Measurements from ENCODE around the gene GLIS1. TPM values are rescaled to one million over a fixed set of nuclear protein-coding genes. Genes with fewer than 3 reads are reported as not detected.
"Not testable (repeated sequence)": the region's sequence is repeated elsewhere in the genome, so short reads cannot be mapped to it uniquely, and the experiment has no call there.

The GLIS1 gene
- total RNA-seq, 1 experiment from 2014 or later = 1.2 TPM

GRCh38 chr1:53652441-53653199, 86.3 kb downstream of the GLIS1 start:
- Histone ChIP-seq H3K36me3 (no peaks in the 10 kb centered on the region), H3K27me3 (replicated peaks) (no peaks in the 10 kb centered on the region), H3K4me1 (replicated peaks) (peaks cover 31% of the 10 kb centered on the region), H3K9me3 (replicated peaks) (no peaks in the 10 kb centered on the region), H3K4me3 (no peak overlapping the region), H3K27ac (no peak overlapping the region)
- DNase-seq (ENCODE audit: low read depth in 1 of 2, low spot score in 2 of 2) = no peak

- no peaks in the 10 kb centered on the region for H3K36me3 ChIP-seq
- no peak for DNase-seq (ENCODE audit: low read depth in 1 of 2, low spot score in 2 of 2)
- no peaks in the 10 kb centered on the region for H3K27me3 ChIP-seq (replicated peaks)
- no peaks in the 10 kb centered on the region for H3K9me3 ChIP-seq (replicated peaks)
- H3K4me3 ChIP-seq = no peak overlapping the region
- H3K4me1 ChIP-seq (replicated peaks) = peaks cover 22% of the 10 kb centered on the region
- no peak overlapping the region for H3K27ac ChIP-seq
Observed at GRCh38 chr1:53651356-53651755, 87.6 kb downstream of the GLIS1 start.

- Histone ChIP-seq H3K27ac (no peak overlapping the region), H3K36me3 (no peaks in the 10 kb centered on the region), H3K4me3 (no peak overlapping the region), H3K27me3 (replicated peaks) (no peaks in the 10 kb centered on the region), H3K9me3 (replicated peaks) (no peaks in the 10 kb centered on the region), H3K4me1 (replicated peaks) (no peaks in the 10 kb centered on the region)
- no peak for DNase-seq (ENCODE audit: low read depth in 1 of 2, low spot score in 2 of 2)
Observed at GRCh38 chr1:53648516-53648915, 90.4 kb downstream of the GLIS1 start.

GRCh38 chr1:53647915-53648314, 91.0 kb downstream of the GLIS1 start:
- not testable (repeated sequence) for H3K27me3 ChIP-seq (replicated peaks); H3K4me3 ChIP-seq; H3K9me3 ChIP-seq (replicated peaks); DNase-seq (ENCODE audit: low read depth in 1 of 2, low spot score in 2 of 2); H3K36me3 ChIP-seq; H3K27ac ChIP-seq; H3K4me1 ChIP-seq (replicated peaks)

- no peaks in the 10 kb centered on the region for H3K36me3 ChIP-seq
- H3K9me3 ChIP-seq (replicated peaks) = no peaks in the 10 kb centered on the region
- H3K4me3 ChIP-seq = no peak overlapping the region
- H3K27me3 ChIP-seq (replicated peaks) = no peaks in the 10 kb centered on the region
- no peak for DNase-seq (ENCODE audit: low read depth in 1 of 2, low spot score in 2 of 2)
- H3K4me1 ChIP-seq (replicated peaks) = no peaks in the 10 kb centered on the region
- no peak overlapping the region for H3K27ac ChIP-seq
Observed at GRCh38 chr1:53646732-53647131, 92.2 kb downstream of the GLIS1 start.

GRCh38 chr1:53645690-53646078, 93.3 kb downstream of the GLIS1 start:
- no peaks in the 10 kb centered on the region for H3K4me1 ChIP-seq (replicated peaks)
- DNase-seq (ENCODE audit: low read depth in 1 of 2, low spot score in 2 of 2) = no peak
- no peaks in the 10 kb centered on the region for H3K27me3 ChIP-seq (replicated peaks)
- H3K27ac ChIP-seq = no peak overlapping the region
- no peak overlapping the region for H3K4me3 ChIP-seq
- no peaks in the 10 kb centered on the region for H3K36me3 ChIP-seq
- H3K9me3 ChIP-seq (replicated peaks) = no peaks in the 10 kb centered on the region

GRCh38 chr1:53644909-53645689, 93.9 kb downstream of the GLIS1 start:
- Histone ChIP-seq H3K4me3 (no peak overlapping the region), H3K36me3 (no peaks in the 10 kb centered on the region), H3K9me3 (replicated peaks) (no peaks in the 10 kb centered on the region), H3K27ac (no peak overlapping the region), H3K4me1 (replicated peaks) (no peaks in the 10 kb centered on the region), H3K27me3 (replicated peaks) (no peaks in the 10 kb centered on the region)
- DNase-seq (ENCODE audit: low read depth in 1 of 2, low spot score in 2 of 2) = no peak

GRCh38 chr1:53644496-53644895, 94.5 kb downstream of the GLIS1 start:
- H3K36me3 ChIP-seq = no peaks in the 10 kb centered on the region
- no peaks in the 10 kb centered on the region for H3K27me3 ChIP-seq (replicated peaks)
- H3K4me1 ChIP-seq (replicated peaks) = no peaks in the 10 kb centered on the region
- H3K9me3 ChIP-seq (replicated peaks) = no peaks in the 10 kb centered on the region
- no peak overlapping the region for H3K27ac ChIP-seq
- no peak for DNase-seq (ENCODE audit: low read depth in 1 of 2, low spot score in 2 of 2)
- H3K4me3 ChIP-seq = no peak overlapping the region

- Histone ChIP-seq H3K27me3 (replicated peaks) (no peaks in the 10 kb centered on the region), H3K4me1 (replicated peaks) (no peaks in the 10 kb centered on the region), H3K36me3 (no peaks in the 10 kb centered on the region), H3K27ac (no peak overlapping the region), H3K9me3 (replicated peaks) (no peaks in the 10 kb centered on the region), H3K4me3 (no peak overlapping the region)
- DNase-seq (ENCODE audit: low read depth in 1 of 2, low spot score in 2 of 2) = no peak
Observed at GRCh38 chr1:53643881-53644390, 95.0 kb downstream of the GLIS1 start.

GRCh38 chr1:53643041-53643880, 95.7 kb downstream of the GLIS1 start:
- no peak for DNase-seq (ENCODE audit: low read depth in 1 of 2, low spot score in 2 of 2)
- no peak overlapping the region for H3K27ac ChIP-seq
- no peaks in the 10 kb centered on the region for H3K27me3 ChIP-seq (replicated peaks)
- no peaks in the 10 kb centered on the region for H3K36me3 ChIP-seq
- no peaks in the 10 kb centered on the region for H3K9me3 ChIP-seq (replicated peaks)
- H3K4me3 ChIP-seq = no peak overlapping the region
- H3K4me1 ChIP-seq (replicated peaks) = no peaks in the 10 kb centered on the region

- no peak for DNase-seq (ENCODE audit: low read depth in 1 of 2, low spot score in 2 of 2)
- Histone ChIP-seq H3K27me3 (replicated peaks) (no peaks in the 10 kb centered on the region), H3K36me3 (no peaks in the 10 kb centered on the region), H3K9me3 (replicated peaks) (no peaks in the 10 kb centered on the region), H3K4me1 (replicated peaks) (no peaks in the 10 kb centered on the region), H3K27ac (no peak overlapping the region), H3K4me3 (no peak overlapping the region)
Observed at GRCh38 chr1:53642607-53643006, 96.4 kb downstream of the GLIS1 start.

GRCh38 chr1:53642215-53642555, 96.8 kb downstream of the GLIS1 start:
- no peak for DNase-seq (ENCODE audit: low read depth in 1 of 2, low spot score in 2 of 2)
- no peak overlapping the region for H3K27ac ChIP-seq
- no peaks in the 10 kb centered on the region for H3K9me3 ChIP-seq (replicated peaks)

GRCh38 chr1:53641481-53642214, 97.3 kb downstream of the GLIS1 start:
- no peak for DNase-seq (ENCODE audit: low read depth in 1 of 2, low spot score in 2 of 2)
- H3K9me3 ChIP-seq (replicated peaks) = no peaks in the 10 kb centered on the region
- no peaks in the 10 kb centered on the region for H3K36me3 ChIP-seq
- H3K27me3 ChIP-seq (replicated peaks) = no peaks in the 10 kb centered on the region
- no peak overlapping the region for H3K4me3 ChIP-seq
- H3K4me1 ChIP-seq (replicated peaks) = no peaks in the 10 kb centered on the region
- H3K27ac ChIP-seq = no peak overlapping the region

More at GRCh38 chr1:53642215-53642555, 96.8 kb downstream of the GLIS1 start:
- Histone ChIP-seq H3K27me3 (replicated peaks) (no peaks in the 10 kb centered on the region), H3K4me1 (replicated peaks) (no peaks in the 10 kb centered on the region), H3K4me3 (no peak overlapping the region), H3K36me3 (no peaks in the 10 kb centered on the region)
